Natural killer cell (primary cell): ENCODE measurements around the gene EFCC1. TPM values are rescaled to one million over a fixed set of nuclear protein-coding genes. Genes with fewer than 3 reads are reported as not detected.

Source experiments
- ATAC-seq, 3 donors: fragments of 150-1000 bp in 2 of 3; fragments of 200-7000 bp in 1 of 3; cut with Tn5 transposase; 1 replicate in 1 of 3; 2 replicates in 2 of 3; pipeline ENCODE4 v1.10.0; 2021; ENCODE audit warnings: mild to moderate bottlenecking in 2 of 3, moderate library complexity in 2 of 3
- DNase-seq, 2 donors: peaks; one replicate each; pipeline versions ENCODE4 v3.0.0 to v3.0.0-alpha.2; 2013 to 2021; ENCODE audit warnings: mixed read lengths in 1 of 2
- H3K27ac ChIP-seq: one replicate; pipeline ENCODE4 v1.5.1; 2013; ENCODE audit warnings: mild to moderate bottlenecking, low read length
- H3K27me3 ChIP-seq: one replicate; pipeline ENCODE4 v1.6.1; 2013; ENCODE audit warnings: low read length; ENCODE audit not compliant: control insufficient read depth, insufficient read depth
- H3K36me3 ChIP-seq: one replicate; pipeline ENCODE4 v1.6.1; 2013; ENCODE audit warnings: low read length; ENCODE audit not compliant: control insufficient read depth, insufficient read depth
- H3K4me1 ChIP-seq: one replicate; pipeline ENCODE4 v1.6.1; 2013; ENCODE audit warnings: low read length; ENCODE audit not compliant: control insufficient read depth, insufficient read depth
- H3K4me3 ChIP-seq: one replicate; pipeline ENCODE4 v1.5.1; 2013; ENCODE audit warnings: low read length
- H3K9me3 ChIP-seq: one replicate; pipeline ENCODE4 v1.6.1; 2013; ENCODE audit warnings: low read length; ENCODE audit not compliant: control insufficient read depth, insufficient read depth
- H3K27ac Mint-ChIP-seq, 2 donors: one replicate each; pipeline ENCODE4 v1.8.0; 2022; ENCODE audit warnings: mild to moderate bottlenecking in 2 of 2, mixed read lengths in 2 of 2, moderate library complexity in 1 of 2
- H3K27me3 Mint-ChIP-seq, 2 donors: one replicate each; pipeline ENCODE4 v1.8.0; 2022; ENCODE audit warnings: low read depth in 2 of 2, mixed read lengths in 2 of 2
- H3K36me3 Mint-ChIP-seq: one replicate; pipeline ENCODE4 v1.8.0; 2022; ENCODE audit warnings: mixed read lengths
- H3K4me1 Mint-ChIP-seq, 2 donors: one replicate each; pipeline ENCODE4 v1.8.0; 2022; ENCODE audit warnings: mixed read lengths in 2 of 2
- H3K4me3 Mint-ChIP-seq: one replicate; pipeline ENCODE4 v1.8.0; 2022; ENCODE audit warnings: mild to moderate bottlenecking, moderate library complexity, mixed read lengths
- H3K9me3 Mint-ChIP-seq, 2 donors: one replicate each; pipeline ENCODE4 v1.8.0; 2022; ENCODE audit warnings: mixed read lengths in 2 of 2
- CTCF ChIP-seq: fragments of 200-600 bp; IDR thresholded peaks from one replicate; pipeline ENCODE4 v1.8.0; 2022; ENCODE audit warnings: antibody characterized with exemption
- WGBS: methylation state at CpG from one replicate; pipeline ENCODE4 v1.1.7; 2013; ENCODE audit warnings: missing lambda C conversion rate; ENCODE audit not compliant: insufficient coverage; 5-methylcytosine and 5-hydroxymethylcytosine counted together
- intact Hi-C: fragments of 100-400 bp; cut with micrococcal nuclease; formaldehyde crosslinking; loops from one replicate; pipeline ENCODE4 v1.14.2; 2022
- total RNA-seq, 4 donors: library from RNA; stranded (reverse); fragments of 120-200 nt in 1 of 4; gene quantifications; one replicate each; pipeline versions ENCODE4 v1.2.3 to v1.2.4, GENCODE V29; 2013 to 2022

The EFCC1 gene
- total RNA-seq, 3 donors from 2014 or later (not counting 1 experiment from before 2014, with no cell fraction given), result 0.28 to 0.70 TPM; not detected in 1

- Histone ChIP-seq H3K4me3 (no peak overlapping the region), H3K27ac (no peak overlapping the region), H3K27me3 (no peaks in the 10 kb centered on the region), H3K4me1 (peaks cover 8% of the 10 kb centered on the region), H3K9me3 (no peaks in the 10 kb centered on the region), H3K36me3 (no peaks in the 10 kb centered on the region)
- DNase-seq (no peak), ATAC-seq (no peak)
- Mint-ChIP-seq H3K27ac (no peak overlapping the region), H3K27me3 (peaks cover 0 to 2% of the 10 kb centered on the region in 2 donors), H3K4me1 (no peaks in the 10 kb centered on the region), H3K36me3 (no peaks in the 10 kb centered on the region), H3K4me3 (no peak overlapping the region), H3K9me3 (no peaks in the 10 kb centered on the region)
- intact Hi-C loops, result no loop called here
- WGBS, result 100% methylated on average over 2 of the region's 3 CpGs
- TF ChIP-seq CTCF, result no peak
Measured at GRCh38 chr3:128965818-128966217, 35.3 kb upstream of the EFCC1 start.

- intact Hi-C loops, result no loop called here
- H3K27ac Mint-ChIP-seq, result no peak overlapping the region
Measured at GRCh38 chr3:128967748-128968355, 33.3 kb upstream of the EFCC1 start.

GRCh38 chr3:128969993-128970739 is 30.9 kb upstream of the EFCC1 start:
- no peaks in the 10 kb centered on the region for H3K27me3 Mint-ChIP-seq
- no peak overlapping the region for H3K4me3 Mint-ChIP-seq
- ATAC-seq, result peak; percentile 77 to 89 (median 79)

More at GRCh38 chr3:128967748-128968355, 33.3 kb upstream of the EFCC1 start:
- ATAC-seq (no peak), DNase-seq (no peak)
- Mint-ChIP-seq H3K4me1 (no peaks in the 10 kb centered on the region), H3K27me3 (no peaks in the 10 kb centered on the region), H3K36me3 (no peaks in the 10 kb centered on the region), H3K9me3 (no peaks in the 10 kb centered on the region), H3K4me3 (no peak overlapping the region)
- Histone ChIP-seq H3K36me3 (no peaks in the 10 kb centered on the region), H3K4me1 (peaks cover 10% of the 10 kb centered on the region), H3K9me3 (no peaks in the 10 kb centered on the region), H3K4me3 (no peak overlapping the region), H3K27ac (no peak overlapping the region), H3K27me3 (no peaks in the 10 kb centered on the region)
- TF ChIP-seq CTCF, result no peak
- WGBS, result 91% methylated on average over 5 of the region's 6 CpGs

More at GRCh38 chr3:128969993-128970739, 30.9 kb upstream of the EFCC1 start:
- TF ChIP-seq CTCF, result peak; percentile 96
- intact Hi-C loops, result loop anchor here (1.0 kb wide), 1 partner anchor 275 kb away; no protein-coding TSS in a partner anchor
- H3K36me3 Mint-ChIP-seq, result no peaks in the 10 kb centered on the region
- H3K36me3 ChIP-seq, result no peaks in the 10 kb centered on the region
- H3K27ac ChIP-seq, result no peak overlapping the region
- no peaks in the 10 kb centered on the region for H3K27me3 ChIP-seq
- no peak overlapping the region for H3K4me3 ChIP-seq
- no peaks in the 10 kb centered on the region for H3K9me3 Mint-ChIP-seq
- peak overlapping the region in 1 of 2 donors; percentile 12 for H3K27ac Mint-ChIP-seq
- peaks cover 10% of the 10 kb centered on the region for H3K4me1 ChIP-seq
- DNase-seq, result peak; percentile 47 to 85
- H3K4me1 Mint-ChIP-seq, result no peaks in the 10 kb centered on the region
- no peaks in the 10 kb centered on the region for H3K9me3 ChIP-seq
- WGBS, result 16% methylated on average over 12 of the region's 12 CpGs
